GM12878 (cell line): Measurements from ENCODE around the gene FAM3B. TPM values are rescaled to one million over a fixed set of nuclear protein-coding genes. Genes with fewer than 3 reads are reported as not detected.
A peak's percentile ranks its signal among the peaks of the same experiment; 100 is the strongest.

Experiments used
- BACH1 ChIP-seq: fragments of 450-650 bp; IDR thresholded peaks from 2 replicates; pipeline ENCODE4 v1.6.1; 2017; ENCODE audit warnings: mild to moderate bottlenecking, borderline replicate concordance
- BCL3 ChIP-seq: IDR thresholded peaks from 2 replicates; pipeline ENCODE4 v1.6.1; 2011; ENCODE audit warnings: borderline replicate concordance, low read depth, mild to moderate bottlenecking, moderate library complexity, low read length; ENCODE audit not compliant: insufficient read depth, poor library complexity, severe bottlenecking
- CBFB ChIP-seq: IDR thresholded peaks from 2 replicates; pipeline ENCODE4 v1.6.1; 2016; ENCODE audit warnings: antibody characterized with exemption, low read depth
- CUX1 ChIP-seq: IDR thresholded peaks from 2 replicates; pipeline ENCODE4 v1.6.1; 2012; ENCODE audit warnings: improper control_type of control experiment, low read depth, low read length; ENCODE audit not compliant: insufficient replicate concordance
- ESRRA ChIP-seq: IDR thresholded peaks from 2 replicates; pipeline ENCODE4 v1.6.1; 2012; ENCODE audit warnings: mild to moderate bottlenecking, low read length, improper control_type of control experiment
- FOS ChIP-seq: IDR thresholded peaks from 3 replicates; pipeline ENCODE4 v1.6.1; 2011; ENCODE audit warnings: borderline replicate concordance; ENCODE audit not compliant: insufficient read length; ENCODE audit errors: extremely low read depth
- HCFC1 ChIP-seq: fragments of 150-350 bp; IDR thresholded peaks from 2 replicates; pipeline ENCODE4 v1.6.1; 2014; ENCODE audit warnings: low read length
- KAT2A ChIP-seq: conservative IDR thresholded peaks from 2 replicates; pipeline ENCODE4 v1.6.1; 2011; ENCODE audit warnings: low read depth, low read length; ENCODE audit not compliant: control insufficient read depth
- MAX ChIP-seq: IDR thresholded peaks from 2 replicates; pipeline ENCODE4 v1.6.1; 2012; ENCODE audit warnings: low read depth, low read length, improper control_type of control experiment
- MYB ChIP-seq: fragments of 150-350 bp; IDR thresholded peaks from 2 replicates; pipeline ENCODE4 v1.6.1; 2014; ENCODE audit warnings: mild to moderate bottlenecking, low read depth, low read length, borderline replicate concordance
- NBN ChIP-seq: fragments of 450-650 bp; IDR thresholded peaks from 2 replicates; pipeline ENCODE4 v1.6.1; 2016
- NFXL1 ChIP-seq: fragments of 450-650 bp; IDR thresholded peaks from 2 replicates; pipeline ENCODE4 v1.6.1; 2017; ENCODE audit warnings: antibody characterized with exemption, mild to moderate bottlenecking, borderline replicate concordance
- TBL1XR1 ChIP-seq: IDR thresholded peaks from 2 replicates; pipeline ENCODE4 v1.6.1; 2012; ENCODE audit warnings: low read depth, low read length, improper control_type of control experiment
- ZBED1 ChIP-seq: IDR thresholded peaks from 2 replicates; pipeline ENCODE4 v1.6.1; 2016; ENCODE audit warnings: borderline replicate concordance
- ZBTB4 ChIP-seq: fragments of 450-650 bp; formaldehyde crosslinking; IDR thresholded peaks from 2 replicates; pipeline ENCODE4 v1.4.0; 2022; ENCODE audit warnings: mild to moderate bottlenecking, moderate library complexity
- ZNF217 ChIP-seq: fragments of 450-650 bp; IDR thresholded peaks from 2 replicates; pipeline ENCODE4 v1.6.1; 2017; ENCODE audit warnings: antibody characterized with exemption, mild to moderate bottlenecking
- ZNF24 ChIP-seq: fragments of 450-650 bp; IDR thresholded peaks from 2 replicates; pipeline ENCODE4 v1.6.1; 2017; ENCODE audit warnings: antibody characterized with exemption, mild to moderate bottlenecking
- polyA plus RNA-seq, 11 experiments: library from polyadenylated mRNA; depleted of rRNA in 4 of 11; unstranded in 6 of 11; stranded (reverse) in 5 of 11; fragments of >200 nt; fragmentation: Nextera tagmentation in 4 of 11; fragmentation: Illumina TruSeq in 1 of 11; extraction: Ambion mirVana in 4 of 11; extraction: Trizol in 1 of 11; gene quantifications; 1 replicate in 1 of 11; 2 replicates in 10 of 11; pipeline versions ENCODE4 v1.2.1 to v1.2.3, GENCODE V29; 2011 to 2016; ENCODE audit warnings: inconsistent platforms in 2 of 11, missing spikeins in 2 of 11, low read depth in 1 of 11
- total RNA-seq, 4 experiments: library from RNA; depleted of rRNA in 3 of 4; stranded (reverse); fragments of >200 nt in 3 of 4; fragmentation: Illumina TruSeq in 1 of 4; extraction: Trizol in 1 of 4; gene quantifications; 2 replicates each; pipeline versions ENCODE4 v1.2.1 to v1.2.3, GENCODE V29; 2013 to 2021

FAM3B gene
- total and polyA plus RNA-seq, 10 of the 15 experiments (the other 5 are each of a cell fraction or from before 2014, with no cell fraction given), result 0.12 TPM; not detected in 9

- TF ChIP-seq ZBTB4 (CRISPR knock-in tag), result no peak
- no peak for TF ChIP-seq ZNF24
- no peak for TF ChIP-seq TBL1XR1
- TF ChIP-seq ZBED1, result no peak
- TF ChIP-seq CUX1, result no peak
- TF ChIP-seq KAT2A, result no peak
- TF ChIP-seq MAX, result no peak
- peak; percentile 3 for TF ChIP-seq BCL3
- TF ChIP-seq NBN, result no peak; the same call in 1 of the 2 replicates
- no peak for TF ChIP-seq NFXL1
- TF ChIP-seq ESRRA, result no peak
- TF ChIP-seq BACH1, result no peak
- no peak for TF ChIP-seq HCFC1
- no peak for TF ChIP-seq ZNF217
- no peak for TF ChIP-seq MYB
- TF ChIP-seq CBFB, result no peak
- TF ChIP-seq FOS, result no peak
Observed at GRCh38 chr21:41369920-41370839, 53.6 kb downstream of the FAM3B start (continued).
